Measurements from ENCODE around the gene POTEC. TPM values are rescaled to one million over a fixed set of nuclear protein-coding genes. Genes with fewer than 3 reads are reported as not detected.
"Not testable (repeated sequence)": the region's sequence is repeated elsewhere in the genome, so short reads cannot be mapped to it uniquely, and the experiment has no call there.

The POTEC gene
- total RNA-seq, 6 donors from 2014 or later, result not detected

- H3K36me3 ChIP-seq; H3K4me1 ChIP-seq; ATAC-seq (ENCODE audit: low FRiP score in 2 of 2); H3K4me3 ChIP-seq; H3K27me3 ChIP-seq; H3K9me3 ChIP-seq; H3K27ac ChIP-seq: not testable (repeated sequence)
- WGBS, 2 donors, result 91 to 93% methylated on average over 8 to 18 of the region's 38 CpGs
- DNase-seq, result peak in 1 of 2 donors; percentile 54
These were observed 69.2 kb downstream of the POTEC start for GRCh38 chr18:14474007-14474720.

GRCh38 chr18:14473250-14474006 is 70.0 kb downstream of the POTEC start:
- H3K27ac ChIP-seq; H3K27me3 ChIP-seq; H3K36me3 ChIP-seq; H3K4me3 ChIP-seq; H3K4me1 ChIP-seq; ATAC-seq (ENCODE audit: low FRiP score in 2 of 2); H3K9me3 ChIP-seq: not testable (repeated sequence)
- 90 to 91% methylated on average over 8 to 17 of the region's 23 CpGs for WGBS, 2 donors
- DNase-seq, result peak in 1 of 2 donors; percentile 51

- not testable (repeated sequence) for H3K4me3 ChIP-seq; ATAC-seq (ENCODE audit: low FRiP score in 2 of 2); H3K27me3 ChIP-seq; H3K9me3 ChIP-seq; H3K27ac ChIP-seq; H3K36me3 ChIP-seq; DNase-seq; H3K4me1 ChIP-seq
- 47 to 56% methylated on average over 2 to 3 of the region's 3 CpGs for WGBS, 2 donors
These were observed 72.1 kb downstream of the POTEC start for GRCh38 chr18:14471286-14471685.

- not testable (repeated sequence) for H3K27me3 ChIP-seq; H3K27ac ChIP-seq; H3K4me3 ChIP-seq; H3K36me3 ChIP-seq; H3K4me1 ChIP-seq; H3K9me3 ChIP-seq; ATAC-seq (ENCODE audit: low FRiP score in 2 of 2); DNase-seq
- 54 to 69% methylated on average over 3 of the region's 3 CpGs for WGBS, 2 donors
These were observed 73.0 kb downstream of the POTEC start for GRCh38 chr18:14470446-14470845.

GRCh38 chr18:14470046-14470445 is 73.4 kb downstream of the POTEC start:
- not testable (repeated sequence) for H3K4me1 ChIP-seq; H3K4me3 ChIP-seq; H3K27me3 ChIP-seq; H3K27ac ChIP-seq; DNase-seq; H3K9me3 ChIP-seq; ATAC-seq (ENCODE audit: low FRiP score in 2 of 2); H3K36me3 ChIP-seq

GRCh38 chr18:14465989-14466388 is 77.4 kb downstream of the POTEC start:
- 29 to 71% methylated on average over 1 of the region's 1 CpG for WGBS, 2 donors
- ATAC-seq (ENCODE audit: low FRiP score in 2 of 2); H3K4me1 ChIP-seq; DNase-seq; H3K27ac ChIP-seq; H3K36me3 ChIP-seq; H3K4me3 ChIP-seq; H3K27me3 ChIP-seq; H3K9me3 ChIP-seq: not testable (repeated sequence)

Small RNAs within 50 kb of the gene (small RNA-seq; reads per million reads assigned to genes)
- 0 reads per million in 4 donors for gene RNU6-1021P

Other genes with a start within 250 kb of the POTEC start
- not detected for gene ANKRD30B, start 204.6 kb upstream of the POTEC start, total RNA-seq

All from upper lobe of left lung (tissue), 6 donors.